Osteoblast (primary cell): ENCODE measurements around the gene KARS1. TPM values are rescaled to one million over a fixed set of nuclear protein-coding genes. Genes with fewer than 3 reads are reported as not detected.

Source experiments
- DNase-seq: peaks from one replicate; pipeline ENCODE4 v3.0.0; 2011; ENCODE audit warnings: low spot score, mixed read lengths; ENCODE audit not compliant: insufficient read length; ENCODE audit errors: missing footprints
- H2AFZ ChIP-seq: 2 replicates; pipeline ENCODE4 v1.6.0; 2011; ENCODE audit warnings: mild to moderate bottlenecking, low read length
- H3K27ac ChIP-seq: 2 replicates; pipeline ENCODE4 v1.5.1; 2011; ENCODE audit warnings: mild to moderate bottlenecking, low read depth, low read length, moderate library complexity
- H3K27me3 ChIP-seq: 2 replicates; pipeline ENCODE4 v1.6.0; 2012; ENCODE audit warnings: mild to moderate bottlenecking, control low read depth, inconsistent platforms, low read length, moderate library complexity; ENCODE audit not compliant: insufficient read depth
- H3K36me3 ChIP-seq: 2 replicates; pipeline ENCODE4 v1.5.1; 2011; ENCODE audit warnings: mild to moderate bottlenecking, low read length, control low read depth, moderate library complexity; ENCODE audit not compliant: insufficient read depth
- H3K4me1 ChIP-seq: 2 replicates; pipeline ENCODE4 v1.5.1; 2011; ENCODE audit warnings: mild to moderate bottlenecking, low read length, control low read depth, moderate library complexity; ENCODE audit not compliant: insufficient read depth
- H3K4me2 ChIP-seq: 2 replicates; pipeline ENCODE4 v1.6.0; 2011; ENCODE audit warnings: mild to moderate bottlenecking, low read length; ENCODE audit not compliant: insufficient read depth
- H3K4me3 ChIP-seq: fragments of 200-600 bp; sonication (generic); 3 replicates; pipeline ENCODE4 v1.5.1; 2012; ENCODE audit warnings: mild to moderate bottlenecking, low read length, inconsistent platforms; ENCODE audit not compliant: insufficient read depth
- H3K79me2 ChIP-seq: 2 replicates; pipeline ENCODE4 v1.6.0; 2012; ENCODE audit warnings: mild to moderate bottlenecking, low read length, control low read depth, inconsistent platforms; ENCODE audit not compliant: insufficient read depth
- H3K9me3 ChIP-seq: 2 replicates; pipeline ENCODE4 v1.5.1; 2011; ENCODE audit warnings: low read depth, low read length, control low read depth
- H4K20me1 ChIP-seq: 2 replicates; pipeline ENCODE4 v1.6.0; 2012; ENCODE audit warnings: mild to moderate bottlenecking, low read length, control low read depth; ENCODE audit not compliant: insufficient read depth
- CTCF ChIP-seq: IDR thresholded peaks from 2 replicates; pipeline ENCODE4 v1.5.1; 2011; ENCODE audit warnings: mild to moderate bottlenecking, low read depth, low read length, moderate library complexity; ENCODE audit errors: extremely low read depth
- total RNA-seq: library from RNA; depleted of rRNA; stranded (reverse); fragments of >200 nt; gene quantifications from 2 replicates; pipeline ENCODE4 v1.2.3, GENCODE V29; 2012

KARS1 gene
- total RNA-seq, result 121 and 125 TPM in 2 replicates

GRCh38 chr16:75647492-75648264 lies at the start of gene KARS1, which contains the start of gene TERF2IP:
Gene KARS1, minus strand, starts transcription at chr16:75647665. Its CDS starts 26 bp downstream, at chr16:75647639.
Gene TERF2IP, plus strand, starts transcription at chr16:75647773. Its CDS starts 110 bp downstream, at chr16:75647883.
- Histone ChIP-seq H3K27ac (peak within 1 kb of the TSS; percentile 91), H3K9me3 (no peaks in the 10 kb centered on the region), H3K4me2 (peak within 1 kb of the TSS; percentile 93), H3K36me3 (peaks cover 22% of the 10 kb centered on the region), H3K4me1 (peaks cover 28% of the 10 kb centered on the region), H4K20me1 (peaks cover 45% of the 10 kb centered on the region), H2AFZ (peak within 1 kb of the TSS; percentile 96), H3K79me2 (peaks cover 93% of the 10 kb centered on the region), H3K4me3 (peak within 1 kb of the TSS; percentile 89), H3K27me3 (no peaks in the 10 kb centered on the region)
- TF ChIP-seq CTCF, result no peak
- DNase-seq, result peak; percentile 96

- Histone ChIP-seq H3K4me3 (no peak overlapping the region), H3K4me1 (no peaks in the 10 kb centered on the region), H3K36me3 (no peaks in the 10 kb centered on the region), H3K4me2 (no peak overlapping the region), H3K27ac (no peak overlapping the region), H2AFZ (no peak overlapping the region), H3K27me3 (no peaks in the 10 kb centered on the region), H3K9me3 (no peaks in the 10 kb centered on the region), H3K79me2 (no peaks in the 10 kb centered on the region), H4K20me1 (no peaks in the 10 kb centered on the region)
- DNase-seq, result no peak
- no peak for TF ChIP-seq CTCF
These were observed 48.2 kb upstream of the KARS1 start for GRCh38 chr16:75695708-75696107.

- no peak overlapping the region for H3K4me2 ChIP-seq
- H3K27ac ChIP-seq, result no peak overlapping the region
- H3K36me3 ChIP-seq, result no peaks in the 10 kb centered on the region
- H3K9me3 ChIP-seq, result peaks cover 3% of the 10 kb centered on the region
- no peak for TF ChIP-seq CTCF
- no peaks in the 10 kb centered on the region for H3K27me3 ChIP-seq
- no peak overlapping the region for H3K4me3 ChIP-seq
- no peaks in the 10 kb centered on the region for H4K20me1 ChIP-seq
- H2AFZ ChIP-seq, result no peak overlapping the region
- no peaks in the 10 kb centered on the region for H3K79me2 ChIP-seq
- no peaks in the 10 kb centered on the region for H3K4me1 ChIP-seq
- DNase-seq, result no peak
These were observed 39.9 kb upstream of the KARS1 start for GRCh38 chr16:75687361-75687760.

- no peak for TF ChIP-seq CTCF
- Histone ChIP-seq H3K4me2 (no peak overlapping the region), H3K4me1 (no peaks in the 10 kb centered on the region), H3K9me3 (peaks cover 3% of the 10 kb centered on the region), H3K27me3 (no peaks in the 10 kb centered on the region), H3K36me3 (no peaks in the 10 kb centered on the region), H3K4me3 (no peak overlapping the region), H3K79me2 (no peaks in the 10 kb centered on the region), H4K20me1 (no peaks in the 10 kb centered on the region), H2AFZ (no peak overlapping the region), H3K27ac (no peak overlapping the region)
- no peak for DNase-seq
These were observed 34.8 kb upstream of the KARS1 start for GRCh38 chr16:75682308-75682707.
